ENCODE measurements around the gene AK3. TPM values are rescaled to one million over a fixed set of nuclear protein-coding genes. Genes with fewer than 3 reads are reported as not detected.

AK3 gene
- total RNA-seq, 1 experiment from 2014 or later = 71.6 TPM

DNA sequence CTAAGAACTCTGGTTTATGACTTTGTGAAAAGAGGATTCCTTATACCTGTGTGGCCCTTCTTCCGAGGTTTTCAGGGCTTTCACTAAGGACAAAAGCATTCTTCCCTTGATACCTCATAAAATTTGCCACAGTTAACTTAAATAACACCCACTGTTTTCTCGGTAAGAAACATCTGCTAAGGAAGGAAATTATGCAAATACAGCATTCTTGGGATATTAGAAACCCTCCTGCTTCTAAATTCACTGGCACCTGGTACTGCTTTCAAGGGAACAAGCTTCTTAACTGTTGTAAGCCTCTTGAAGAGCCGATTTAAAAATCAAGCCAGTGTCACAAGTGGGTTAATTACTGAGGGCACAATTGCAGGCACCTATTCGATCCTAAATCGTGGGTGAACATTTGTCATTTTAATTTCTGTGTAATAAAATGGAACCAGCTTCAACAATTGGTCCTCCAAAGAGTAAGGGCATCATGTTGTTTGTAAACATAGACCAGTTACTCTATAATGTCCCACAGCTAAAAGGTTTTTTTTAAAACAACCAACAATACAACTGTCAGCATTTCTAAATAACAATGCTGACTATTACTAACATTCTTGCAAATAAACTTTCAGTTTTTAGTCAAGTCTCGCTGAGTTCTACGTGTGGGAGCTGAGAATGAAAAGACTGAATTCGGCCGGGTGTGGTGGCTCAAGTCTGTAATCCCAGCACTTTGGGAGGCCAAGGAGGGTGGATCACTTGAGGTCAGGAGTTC, 26.6 kb downstream of the AK3 start:
- in situ Hi-C loops (cut with HindIII; ENCODE audit: low sequenced_read_pairs) = no loop called here
- DNase-seq (ENCODE audit: low spot score) = no peak

DNA sequence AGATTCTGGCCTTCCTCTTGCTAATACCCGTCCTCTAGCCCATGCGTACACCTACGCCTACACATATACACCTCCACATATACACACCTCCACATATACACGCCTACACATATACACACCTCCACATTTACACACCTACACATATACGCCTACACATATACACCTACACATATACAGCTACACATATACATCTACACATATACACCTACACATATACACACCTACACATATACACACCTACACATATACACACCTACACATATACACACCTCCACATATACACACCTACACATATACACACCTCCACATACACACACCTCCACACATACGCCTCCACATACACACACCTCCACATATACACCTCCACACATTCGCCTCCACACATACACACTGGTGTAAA, 27.2 kb downstream of the AK3 start:
- DNase-seq (ENCODE audit: low spot score) = no peak
- in situ Hi-C loops (cut with HindIII; ENCODE audit: low sequenced_read_pairs) = no loop called here

GRCh38 chr9:4709380-4709779, 31.6 kb downstream of the AK3 start:
- in situ Hi-C loops (cut with HindIII; ENCODE audit: low sequenced_read_pairs) = no loop called here
- DNase-seq (ENCODE audit: low spot score) = no peak

DNA sequence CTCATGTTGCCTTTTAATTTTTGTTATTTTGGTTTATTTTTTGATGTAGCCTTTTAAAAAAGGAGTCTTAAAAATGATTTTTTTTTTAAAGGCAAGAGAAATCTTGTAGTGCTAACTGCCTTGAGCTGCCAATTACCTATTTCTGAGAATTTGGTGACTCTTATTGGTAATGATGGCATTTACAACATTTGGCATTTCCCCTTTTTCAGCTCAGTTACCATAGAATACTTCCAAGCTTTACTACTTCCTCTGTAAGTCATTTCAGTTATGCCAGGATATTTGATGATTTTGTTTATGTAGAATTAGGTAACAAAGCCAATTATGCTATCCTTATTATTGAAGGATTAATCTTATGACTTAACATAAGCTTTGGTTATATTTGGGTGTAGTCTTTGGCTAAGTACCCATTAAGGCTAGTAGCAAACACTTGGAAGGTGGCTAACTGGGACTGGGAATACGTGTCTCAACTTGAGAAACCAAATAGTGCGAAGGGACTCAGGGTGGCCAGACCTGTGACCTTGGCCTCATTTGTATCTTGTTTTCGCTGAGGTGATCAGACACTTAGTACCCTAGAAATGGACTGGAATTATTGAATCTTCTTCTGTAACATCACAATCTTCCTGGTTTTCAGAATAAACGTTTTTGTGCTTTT, 33.9 kb downstream of the AK3 start:
- DNase-seq (ENCODE audit: low spot score) = no peak
- in situ Hi-C loops (cut with HindIII; ENCODE audit: low sequenced_read_pairs) = no loop called here

GRCh38 chr9:4706021-4706420, 35.0 kb downstream of the AK3 start:
- no peak for DNase-seq (ENCODE audit: low spot score)
- in situ Hi-C loops (cut with HindIII; ENCODE audit: low sequenced_read_pairs) = no loop called here

DNA sequence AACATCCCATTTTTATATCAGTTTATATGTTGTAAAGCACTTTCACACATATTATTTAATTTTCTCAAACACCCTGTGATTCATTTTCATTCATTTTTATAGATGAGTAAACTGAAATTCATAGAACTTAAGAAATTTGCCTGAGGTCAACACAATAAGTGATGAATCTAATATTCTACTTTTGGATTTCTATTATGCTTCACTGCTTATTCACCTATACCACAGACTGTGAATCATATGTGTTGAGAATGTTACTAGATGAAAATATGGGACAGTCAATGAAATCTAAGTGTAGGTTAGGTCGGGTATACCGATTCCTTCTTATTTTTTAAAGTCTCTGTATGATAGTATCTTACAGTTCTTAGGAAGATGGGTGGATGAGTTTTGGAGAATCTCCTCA, 36.9 kb downstream of the AK3 start:
- in situ Hi-C loops (cut with HindIII; ENCODE audit: low sequenced_read_pairs) = no loop called here
- DNase-seq (ENCODE audit: low spot score) = no peak

DNA sequence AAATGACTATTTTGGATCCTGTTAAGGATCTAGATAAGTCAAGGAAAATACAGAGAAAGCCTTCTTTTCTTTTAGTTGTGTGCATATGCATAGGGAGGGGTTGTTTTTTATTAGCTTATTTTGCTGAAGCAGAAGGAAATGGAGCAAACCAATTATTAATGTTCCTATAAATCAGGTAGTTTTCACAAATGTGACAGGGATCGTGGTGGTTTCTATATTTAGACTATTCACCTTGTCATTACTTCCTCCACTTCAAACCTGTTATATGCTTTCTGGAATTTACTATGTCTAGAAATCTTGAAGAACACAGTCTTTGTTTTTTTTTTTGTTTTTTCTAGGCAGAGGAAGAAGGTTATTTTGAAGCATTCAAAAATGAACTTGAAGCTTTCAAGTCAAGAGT, 39.5 kb downstream of the AK3 start:
- in situ Hi-C loops (cut with HindIII; ENCODE audit: low sequenced_read_pairs) = no loop called here
- no peak for DNase-seq (ENCODE audit: low spot score)

DNA sequence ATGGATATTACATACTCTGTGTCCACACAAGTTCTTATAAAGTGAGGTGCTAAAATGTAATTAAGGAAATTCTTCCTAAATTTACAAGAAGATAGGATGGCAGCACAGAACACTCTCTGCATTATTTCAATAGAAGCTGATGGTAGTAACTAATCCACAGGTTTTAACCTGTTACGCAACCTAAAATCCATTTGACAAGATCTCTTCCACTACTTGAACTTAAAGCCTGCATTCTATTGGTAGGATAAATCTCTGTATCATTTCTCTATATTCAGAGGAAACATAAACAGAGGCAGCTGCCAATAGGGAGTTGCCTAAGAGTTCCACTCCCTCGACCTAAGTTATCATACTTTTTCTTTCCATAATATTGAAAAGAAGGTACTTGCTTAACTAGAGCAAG, 40.1 kb downstream of the AK3 start:
- in situ Hi-C loops (cut with HindIII; ENCODE audit: low sequenced_read_pairs) = no loop called here
- DNase-seq (ENCODE audit: low spot score) = no peak

GRCh38 chr9:4700091-4700490, 40.9 kb downstream of the AK3 start:
- in situ Hi-C loops (cut with HindIII; ENCODE audit: low sequenced_read_pairs) = no loop called here
- no peak for DNase-seq (ENCODE audit: low spot score)

- in situ Hi-C loops (cut with HindIII; ENCODE audit: low sequenced_read_pairs) = no loop called here
- no peak for DNase-seq (ENCODE audit: low spot score)
Measured at GRCh38 chr9:4691795-4692194, 49.2 kb downstream of the AK3 start.

DNA sequence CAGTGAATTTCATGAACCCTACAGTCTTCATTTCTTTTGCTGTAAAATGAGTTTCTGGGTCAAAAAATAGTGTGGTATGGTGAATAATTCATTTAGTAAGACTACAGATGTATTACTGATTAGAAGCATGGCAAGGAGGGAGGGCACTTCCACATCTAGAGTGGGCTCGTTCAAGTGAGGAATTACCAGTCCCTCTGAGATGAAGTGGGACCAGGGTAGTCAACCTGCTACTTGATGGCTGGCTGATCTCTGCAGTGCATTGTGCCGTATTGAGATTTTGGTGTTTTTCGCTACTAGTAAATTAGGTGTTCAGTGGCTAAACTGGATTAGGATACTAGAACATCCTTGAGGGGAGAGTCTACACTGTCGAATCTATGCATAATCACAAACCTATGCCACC, 50.9 kb downstream of the AK3 start:
- in situ Hi-C loops (cut with HindIII; ENCODE audit: low sequenced_read_pairs) = no loop called here
- no peak for DNase-seq (ENCODE audit: low spot score)

GRCh38 chr9:4689687-4690104, 51.3 kb downstream of the AK3 start:
- in situ Hi-C loops (cut with HindIII; ENCODE audit: low sequenced_read_pairs) = no loop called here
- no peak for DNase-seq (ENCODE audit: low spot score)

GRCh38 chr9:4689021-4689420, 52.0 kb downstream of the AK3 start:
- peak; percentile 32 for DNase-seq (ENCODE audit: low spot score)
- in situ Hi-C loops (cut with HindIII; ENCODE audit: low sequenced_read_pairs) = no loop called here

- in situ Hi-C loops (cut with HindIII; ENCODE audit: low sequenced_read_pairs) = no loop called here
- DNase-seq (ENCODE audit: low spot score) = no peak
Measured at GRCh38 chr9:4686584-4686983, 54.4 kb downstream of the AK3 start.

- no peak for DNase-seq (ENCODE audit: low spot score)
- in situ Hi-C loops (cut with HindIII; ENCODE audit: low sequenced_read_pairs) = no loop called here
Measured at GRCh38 chr9:4686112-4686511, 54.9 kb downstream of the AK3 start.

DNA sequence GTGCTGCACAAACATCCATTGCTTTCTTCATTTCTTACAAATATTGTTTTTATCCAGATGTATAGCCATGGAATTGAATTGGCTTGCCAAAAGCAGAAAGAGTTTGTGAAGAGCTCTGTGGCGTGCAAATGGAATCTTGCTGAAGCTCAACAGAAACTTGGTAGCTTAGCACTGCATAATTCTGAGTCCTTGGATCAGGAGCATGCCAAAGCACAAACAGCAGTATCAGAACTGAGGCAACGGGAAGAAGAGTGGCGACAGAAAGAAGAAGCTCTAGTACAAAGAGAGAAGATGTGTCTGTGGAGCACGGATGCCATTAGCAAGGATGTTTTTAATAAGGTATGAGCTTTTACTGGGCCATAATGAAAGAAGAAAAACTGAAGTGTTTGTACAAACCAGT, 56.2 kb downstream of the AK3 start:
- in situ Hi-C loops (cut with HindIII; ENCODE audit: low sequenced_read_pairs) = no loop called here
- DNase-seq (ENCODE audit: low spot score) = no peak

DNA sequence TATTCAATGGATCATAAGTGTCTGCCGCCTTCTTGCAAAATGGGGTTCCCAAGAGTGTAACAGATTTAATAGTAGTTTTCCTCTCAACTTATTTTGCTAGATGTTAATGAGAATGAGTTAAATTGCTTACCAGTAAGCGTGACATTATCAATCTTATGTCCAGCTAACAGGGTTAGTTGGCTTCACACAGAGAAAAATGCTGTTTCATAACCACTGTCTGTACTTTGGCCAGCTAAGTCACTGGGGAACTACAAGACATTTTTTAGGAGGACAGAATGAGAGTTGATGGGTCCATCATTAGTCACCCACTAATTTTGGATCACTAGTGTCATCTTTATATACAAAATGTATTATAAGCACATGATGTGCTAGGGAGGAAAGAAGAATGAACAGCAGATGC, 60.3 kb downstream of the AK3 start:
- in situ Hi-C loops (cut with HindIII; ENCODE audit: low sequenced_read_pairs) = no loop called here
- peak; percentile 18 for DNase-seq (ENCODE audit: low spot score)

- peak; percentile 50 for DNase-seq (ENCODE audit: low spot score)
- in situ Hi-C loops (cut with HindIII; ENCODE audit: low sequenced_read_pairs) = no loop called here
Measured at GRCh38 chr9:4680173-4680525, 60.9 kb downstream of the AK3 start.

GRCh38 chr9:4679268-4680172, 61.5 kb downstream of the AK3 start, which contains the start of gene CDC37L1:
CDC37L1 (plus strand) TSS chr9:4679569; CDS start chr9:4679768, 199 bp downstream.
- DNase-seq (ENCODE audit: low spot score) = peak; percentile 97
- in situ Hi-C loops (cut with HindIII; ENCODE audit: low sequenced_read_pairs) = no loop called here

- peak; percentile 72 for DNase-seq (ENCODE audit: low spot score)
Measured at GRCh38 chr9:4678679-4679267, 62.2 kb downstream of the AK3 start.

More at GRCh38 chr9:4678679-4679267, 62.2 kb downstream of the AK3 start:
- in situ Hi-C loops (cut with HindIII; ENCODE audit: low sequenced_read_pairs) = no loop called here

All from G401 (cell line).